Measurements from ENCODE around the gene MAMLD1. TPM values are rescaled to one million over a fixed set of nuclear protein-coding genes. Genes with fewer than 3 reads are reported as not detected.

Gene MAMLD1
- polyA plus RNA-seq, 6 donors from 2014 or later: 0.37 to 1.0 (median 0.75) TPM; not detected in 1

- no peak for ATAC-seq (ENCODE audit: low read depth in 2 of 2)
- Mint-ChIP-seq H3K27me3 (peaks cover 0 to 35% (median 23%) of the 10 kb centered on the region in 3 donors), H3K36me3 (no peaks in the 10 kb centered on the region), H3K27ac (peak overlapping the region in 5 of 6 donors; percentile 47 to 94 (median 80)), H3K4me3 (peak overlapping the region; percentile 89 to 94 (median 92)), H3K4me1 (peaks cover 18 to 34% (median 24%) of the 10 kb centered on the region in 3 donors), H3K9me3 (no peaks in the 10 kb centered on the region)
- peak; percentile 37 for DNase-seq
These were observed 1.3 kb upstream of the MAMLD1 start for GRCh38 chrX:150361777-150362351.

DNA sequence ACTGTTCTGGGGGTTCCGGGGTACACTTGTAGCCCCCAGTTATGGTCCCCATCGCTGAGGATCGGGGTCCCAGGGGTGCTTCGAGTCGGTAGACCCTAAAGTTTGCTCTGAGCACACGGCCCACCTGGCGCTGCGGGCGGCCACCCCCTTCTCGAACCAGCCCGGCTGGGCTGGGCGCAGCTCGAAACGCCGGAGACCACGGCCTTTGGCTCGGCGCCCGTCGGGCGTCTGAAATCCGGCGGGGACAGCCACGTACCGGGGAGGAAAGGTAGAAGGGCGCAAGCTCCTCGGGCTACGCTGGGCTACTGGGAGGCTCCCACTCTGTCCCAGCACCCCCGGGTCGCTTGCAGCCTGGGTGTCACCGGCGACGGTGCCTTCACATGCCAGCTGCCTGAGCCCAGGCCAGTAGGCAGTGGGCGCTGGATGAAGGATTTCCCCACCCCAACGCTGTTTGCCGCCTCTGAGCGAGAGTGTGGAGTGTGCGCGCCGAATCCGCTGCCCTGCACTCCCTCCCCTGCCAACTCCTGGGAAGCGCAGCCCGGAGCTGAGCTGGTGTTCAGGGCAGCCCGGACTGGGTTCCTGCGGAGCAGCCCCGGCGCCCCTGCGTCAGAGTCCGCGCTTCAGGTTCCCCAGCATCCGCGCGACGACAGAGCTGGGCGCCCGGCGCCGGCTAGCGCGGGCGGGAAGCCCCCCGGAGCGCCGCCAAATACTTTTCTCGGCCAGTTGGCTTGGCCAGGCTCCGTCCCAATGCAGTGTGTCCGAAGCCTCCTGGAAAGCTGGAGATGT is 637 bp downstream of the MAMLD1 start:
- Mint-ChIP-seq H3K4me3 (peak overlapping the region; percentile 76 to 92 (median 86)), H3K36me3 (no peaks in the 10 kb centered on the region), H3K27me3 (peaks cover 0 to 28% (median 23%) of the 10 kb centered on the region in 3 donors), H3K27ac (peak overlapping the region in 3 of 6 donors; percentile 15 to 89 (median 79)), H3K4me1 (peaks cover 19 to 34% (median 26%) of the 10 kb centered on the region in 3 donors), H3K9me3 (peaks cover 0 to 3% (median 0%) of the 10 kb centered on the region in 7 donors)
- peak; percentile 30 for DNase-seq
- ATAC-seq (ENCODE audit: low read depth in 2 of 2): peak; percentile 7 to 11

DNA sequence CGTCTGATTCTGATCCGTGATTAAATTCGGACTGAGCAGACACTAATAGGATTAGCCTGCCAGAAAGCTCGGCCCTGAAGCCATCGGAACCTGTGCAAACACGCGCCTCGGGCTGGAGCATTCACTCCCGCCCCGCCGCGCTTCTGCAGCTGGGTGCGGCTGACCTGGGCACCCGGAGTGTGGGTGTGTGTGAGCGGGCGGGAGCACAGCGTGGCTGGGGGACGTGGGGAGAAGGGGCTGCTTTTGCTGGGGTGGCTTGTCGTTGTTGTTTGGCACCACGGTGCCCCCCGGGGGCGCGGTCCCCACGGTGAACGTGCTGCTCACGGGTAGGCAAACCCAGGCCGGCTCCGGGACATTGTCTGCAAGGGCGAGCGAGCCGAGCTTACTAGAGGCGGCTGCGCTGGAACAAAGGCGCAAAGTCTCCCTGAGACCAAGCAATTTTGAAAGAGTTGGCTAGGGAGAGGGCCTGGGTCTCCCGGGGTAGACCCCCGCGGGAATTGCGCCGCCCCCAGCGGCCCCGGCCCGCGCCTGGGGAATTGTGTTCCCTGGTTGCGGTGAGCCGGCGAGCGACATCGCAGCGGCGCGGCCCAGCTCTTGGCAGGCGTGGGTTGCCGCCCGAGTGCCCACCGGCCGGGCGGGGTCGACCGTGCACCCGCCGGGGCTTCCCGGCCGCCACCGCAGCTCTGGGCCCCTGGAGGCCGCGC is 1.4 kb downstream of the MAMLD1 start:
- Mint-ChIP-seq H3K27me3 (peaks cover 0 to 26% (median 23%) of the 10 kb centered on the region in 3 donors), H3K36me3 (no peaks in the 10 kb centered on the region), H3K9me3 (peaks cover 0 to 3% (median 0%) of the 10 kb centered on the region in 7 donors), H3K27ac (peak overlapping the region in 3 of 6 donors; percentile 59 to 89 (median 76)), H3K4me1 (peaks cover 19 to 34% (median 26%) of the 10 kb centered on the region in 3 donors), H3K4me3 (peak overlapping the region; percentile 76 to 92 (median 86))
- DNase-seq: peak; percentile 55
- peak; percentile 54 to 59 for ATAC-seq (ENCODE audit: low read depth in 2 of 2)

DNA sequence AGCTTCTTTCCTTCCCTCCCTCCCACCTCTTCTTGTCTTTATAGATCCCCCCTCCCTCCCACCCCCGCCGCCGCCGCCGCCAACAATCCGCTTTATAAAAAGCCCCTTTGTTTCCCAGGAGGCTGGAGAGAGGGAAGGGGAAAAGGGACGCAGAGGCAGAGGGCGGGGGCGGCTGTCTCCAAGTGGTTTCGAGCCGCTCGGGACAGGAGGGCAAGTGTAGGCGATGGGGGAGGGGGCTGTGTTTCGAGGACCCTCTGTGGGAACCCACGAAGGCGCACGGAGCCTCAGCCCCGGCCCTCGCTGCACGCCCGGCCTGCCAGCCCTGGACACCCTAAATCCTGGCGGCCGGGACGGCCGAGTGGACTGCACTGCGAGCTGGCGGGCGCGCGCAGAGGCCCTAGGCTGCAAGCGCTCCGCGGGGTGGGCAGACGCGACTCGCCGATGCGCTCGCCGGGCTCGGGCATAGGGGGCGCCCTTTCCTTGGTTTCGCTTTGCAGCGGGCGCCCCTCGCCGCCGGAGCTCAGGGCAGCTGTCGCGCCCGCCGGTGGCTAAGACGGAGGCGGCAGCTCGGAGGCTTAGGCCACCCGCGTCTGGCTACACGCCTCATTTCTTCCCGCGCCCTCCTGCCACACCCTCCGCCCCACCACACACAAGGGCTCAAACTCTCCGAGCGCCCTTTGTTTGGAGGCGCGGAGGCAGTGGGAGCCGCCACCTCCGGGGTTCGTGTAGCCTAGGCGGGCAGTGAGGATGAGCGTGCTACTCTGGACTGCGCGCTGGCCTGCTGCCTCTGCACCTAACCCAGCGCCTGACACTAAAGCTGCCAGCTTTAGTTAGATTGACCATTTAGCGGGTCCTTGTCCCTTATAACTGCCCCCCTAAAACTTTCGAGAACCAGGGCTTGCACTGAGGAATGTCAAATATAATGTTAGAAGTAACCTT is 2.2 kb downstream of the MAMLD1 start:
- H3K27me3 Mint-ChIP-seq: peaks cover 0 to 18% (median 15%) of the 10 kb centered on the region in 3 donors
- no peaks in the 10 kb centered on the region for H3K36me3 Mint-ChIP-seq
- H3K9me3 Mint-ChIP-seq: peaks cover 0 to 3% (median 0%) of the 10 kb centered on the region in 7 donors
- peak; percentile 26 for DNase-seq
- H3K4me1 Mint-ChIP-seq: peaks cover 19 to 34% (median 22%) of the 10 kb centered on the region in 3 donors
- H3K4me3 Mint-ChIP-seq: peak overlapping the region; percentile 85 to 93 (median 89)
- H3K27ac Mint-ChIP-seq: peak overlapping the region in 5 of 6 donors; percentile 44 to 87 (median 68)
- peak; percentile 6 to 11 for ATAC-seq (ENCODE audit: low read depth in 2 of 2)

- peak; percentile 7 for DNase-seq
- H3K9me3 Mint-ChIP-seq: peaks cover 0 to 3% (median 0%) of the 10 kb centered on the region in 7 donors
- peaks cover 15 to 30% (median 18%) of the 10 kb centered on the region in 3 donors for H3K4me1 Mint-ChIP-seq
- H3K4me3 Mint-ChIP-seq: peak overlapping the region; percentile 85 to 93 (median 89)
- peaks cover 0 to 9% (median 8%) of the 10 kb centered on the region in 3 donors for H3K27me3 Mint-ChIP-seq
- no peaks in the 10 kb centered on the region for H3K36me3 Mint-ChIP-seq
- no peak for ATAC-seq (ENCODE audit: low read depth in 2 of 2)
- H3K27ac Mint-ChIP-seq: peak overlapping the region in 5 of 6 donors; percentile 44 to 94 (median 76)
These were observed 3.1 kb downstream of the MAMLD1 start for GRCh38 chrX:150365990-150366911.

DNA sequence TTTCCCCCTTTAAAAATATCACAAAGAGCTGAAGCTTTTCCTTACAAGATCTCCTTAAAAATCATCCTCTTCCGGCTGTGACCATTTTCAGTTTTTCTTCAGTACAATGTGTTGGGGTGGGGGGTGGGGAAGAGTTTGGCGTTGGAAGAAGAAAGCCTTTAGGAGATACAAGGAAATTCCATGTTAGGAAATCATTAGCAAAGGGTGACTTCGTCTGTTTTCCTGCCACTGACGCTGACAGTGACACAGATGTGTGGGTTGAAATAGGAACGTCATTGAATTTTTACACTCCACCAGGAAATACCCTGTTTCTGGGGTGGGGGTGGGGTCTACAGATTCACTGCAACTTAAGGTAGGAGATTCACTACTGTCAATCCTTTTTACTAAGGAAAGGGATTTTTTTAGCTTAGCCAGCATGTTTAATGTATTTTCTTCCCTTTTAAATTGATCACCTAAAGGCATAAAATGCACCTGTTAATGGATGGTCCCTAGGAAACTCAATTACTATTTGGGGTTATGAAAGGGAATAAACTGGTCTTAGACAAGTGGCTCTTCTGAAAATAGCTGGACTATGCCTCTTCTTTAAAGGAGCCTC is 3.9 kb downstream of the MAMLD1 start:
- Mint-ChIP-seq H3K9me3 (peaks cover 0 to 3% (median 0%) of the 10 kb centered on the region in 7 donors), H3K4me1 (peaks cover 13 to 24% (median 14%) of the 10 kb centered on the region in 3 donors), H3K27ac (peak overlapping the region in 4 of 6 donors; percentile 48 to 94 (median 85)), H3K4me3 (peak overlapping the region; percentile 48 to 93 (median 88)), H3K27me3 (peaks cover 0 to 7% (median 4%) of the 10 kb centered on the region in 3 donors), H3K36me3 (no peaks in the 10 kb centered on the region)
- no peak for ATAC-seq (ENCODE audit: low read depth in 2 of 2)
- peak; percentile 5 for DNase-seq

- H3K4me1 Mint-ChIP-seq: peaks cover 8 to 12% (median 12%) of the 10 kb centered on the region in 3 donors
- H3K36me3 Mint-ChIP-seq: no peaks in the 10 kb centered on the region
- ATAC-seq (ENCODE audit: low read depth in 2 of 2): no peak
- no peak overlapping the region for H3K27ac Mint-ChIP-seq
- no peak for DNase-seq
- peaks cover 0 to 3% (median 0%) of the 10 kb centered on the region in 7 donors for H3K9me3 Mint-ChIP-seq
- no peak overlapping the region for H3K4me3 Mint-ChIP-seq
- no peaks in the 10 kb centered on the region for H3K27me3 Mint-ChIP-seq
These were observed 7.6 kb downstream of the MAMLD1 start for GRCh38 chrX:150370589-150371312.

DNA sequence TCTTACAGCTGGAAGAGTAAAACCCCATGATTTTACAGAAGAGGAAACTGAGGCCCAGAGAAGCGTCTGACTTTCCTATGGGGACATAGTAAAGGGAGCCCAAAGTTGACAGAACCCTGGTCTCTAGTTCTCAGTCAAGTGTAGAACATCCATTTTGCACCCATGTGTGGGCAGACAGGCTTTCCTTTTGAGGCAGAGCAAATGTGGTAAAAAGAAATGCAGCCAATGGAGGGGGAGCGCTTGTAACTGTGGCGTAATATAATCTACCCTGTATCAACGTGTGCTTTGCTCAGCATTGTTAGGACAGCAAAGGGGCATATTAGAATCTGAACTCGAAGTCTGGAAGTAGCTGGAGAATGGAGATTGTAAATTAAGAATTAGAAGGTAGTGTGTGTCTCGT is 8.8 kb downstream of the MAMLD1 start:
- Mint-ChIP-seq H3K27ac (no peak overlapping the region), H3K27me3 (no peaks in the 10 kb centered on the region), H3K4me1 (peaks cover under 1 to 2% (median under 1%) of the 10 kb centered on the region in 3 donors), H3K9me3 (peaks cover 0 to 3% (median 0%) of the 10 kb centered on the region in 7 donors), H3K4me3 (no peak overlapping the region), H3K36me3 (no peaks in the 10 kb centered on the region)
- ATAC-seq (ENCODE audit: low read depth in 2 of 2) (no peak), DNase-seq (no peak)

GRCh38 chrX:150372280-150372679 is 9.2 kb downstream of the MAMLD1 start:
- no peaks in the 10 kb centered on the region for H3K4me1 Mint-ChIP-seq
- no peak overlapping the region for H3K4me3 Mint-ChIP-seq
- H3K27ac Mint-ChIP-seq: peak overlapping the region in 1 of 6 donors; percentile 10
- DNase-seq (no peak), ATAC-seq (ENCODE audit: low read depth in 2 of 2) (no peak)
- no peaks in the 10 kb centered on the region for H3K36me3 Mint-ChIP-seq
- H3K9me3 Mint-ChIP-seq: peaks cover 0 to 3% (median 0%) of the 10 kb centered on the region in 7 donors
- no peaks in the 10 kb centered on the region for H3K27me3 Mint-ChIP-seq

- no peaks in the 10 kb centered on the region for H3K36me3 Mint-ChIP-seq
- DNase-seq: no peak
- no peaks in the 10 kb centered on the region for H3K4me1 Mint-ChIP-seq
- no peak overlapping the region for H3K27ac Mint-ChIP-seq
- no peak overlapping the region for H3K4me3 Mint-ChIP-seq
- peaks cover 0 to 3% (median 0%) of the 10 kb centered on the region in 7 donors for H3K9me3 Mint-ChIP-seq
- no peaks in the 10 kb centered on the region for H3K27me3 Mint-ChIP-seq
- ATAC-seq (ENCODE audit: low read depth in 2 of 2): no peak
These were observed 9.6 kb downstream of the MAMLD1 start for GRCh38 chrX:150372756-150373155.

Measured in naive B cell (primary cell).